22Rv1 (cell line): ENCODE results near the gene CNTN3.

Experiments used
- H3K27ac ChIP-seq: fragments of 450-650 bp; 2 replicates; pipeline ENCODE4 v1.5.1; 2017
- CTCF ChIP-seq: fragments of 450-650 bp; IDR thresholded peaks from 2 replicates; pipeline ENCODE4 v1.5.1; 2017; ENCODE audit warnings: mild to moderate bottlenecking
- ZFX ChIP-seq: fragments of 450-650 bp; IDR thresholded peaks from 2 replicates; pipeline ENCODE4 v1.6.1; 2017; ENCODE audit warnings: antibody characterized with exemption, borderline replicate concordance

The CNTN3 gene

GRCh38 chr3:74613060-74613459 is 1.4 kb downstream of the CNTN3 start:
- no peak overlapping the region for H3K27ac ChIP-seq
- TF ChIP-seq ZFX (no peak), CTCF (no peak)

- no peak for TF ChIP-seq ZFX
- no peak overlapping the region for H3K27ac ChIP-seq
These were observed 3.3 kb downstream of the CNTN3 start for GRCh38 chr3:74611206-74611605.

GRCh38 chr3:74607803-74608202 is 6.7 kb downstream of the CNTN3 start:
- H3K27ac ChIP-seq = no peak overlapping the region
- TF ChIP-seq ZFX (no peak), CTCF (no peak)

GRCh38 chr3:74606996-74607395 is 7.5 kb downstream of the CNTN3 start:
- TF ChIP-seq CTCF (no peak), ZFX (no peak)
- H3K27ac ChIP-seq = no peak overlapping the region

GRCh38 chr3:74605437-74605836 is 9.0 kb downstream of the CNTN3 start:
- H3K27ac ChIP-seq = no peak overlapping the region
- TF ChIP-seq CTCF (no peak), ZFX (no peak)

- TF ChIP-seq ZFX (no peak), CTCF (no peak)
- H3K27ac ChIP-seq = no peak overlapping the region
These were observed 11.2 kb downstream of the CNTN3 start for GRCh38 chr3:74603292-74603691.

- H3K27ac ChIP-seq = no peak overlapping the region
- TF ChIP-seq ZFX (no peak), CTCF (no peak)
These were observed 12.0 kb downstream of the CNTN3 start for GRCh38 chr3:74602471-74602870.

- no peak overlapping the region for H3K27ac ChIP-seq
- TF ChIP-seq CTCF (no peak), ZFX (no peak)
These were observed 12.7 kb downstream of the CNTN3 start for GRCh38 chr3:74601793-74602192.
